GM12878 (cell line): Measurements from ENCODE around the gene AQP9.

Experiments
- EGR1 ChIP-seq, 2 experiments: IDR thresholded peaks; 1 replicate in 1 of 2; 2 replicates in 1 of 2; pipeline ENCODE4 v1.6.1; 2011 to 2012; ENCODE audit warnings: low read depth in 2 of 2, low read length in 2 of 2, borderline replicate concordance in 1 of 2, mild to moderate bottlenecking in 1 of 2, moderate library complexity in 1 of 2
- FOXK2 ChIP-seq: fragments of 450-650 bp; IDR thresholded peaks from 2 replicates; pipeline ENCODE4 v1.6.1; 2017; ENCODE audit warnings: mild to moderate bottlenecking, moderate library complexity
- GABPA ChIP-seq: IDR thresholded peaks from 2 replicates; pipeline ENCODE4 v1.6.1; 2014; ENCODE audit warnings: antibody characterized with exemption, low read depth, mild to moderate bottlenecking, inconsistent platforms
- NFIC ChIP-seq: IDR thresholded peaks from 2 replicates; pipeline ENCODE4 v1.6.1; 2012; ENCODE audit warnings: low read depth, mild to moderate bottlenecking, inconsistent platforms, low read length, moderate library complexity
- NFYB ChIP-seq: IDR thresholded peaks from 2 replicates; pipeline ENCODE4 v1.6.1; 2011; ENCODE audit warnings: low read depth, mild to moderate bottlenecking, low read length, improper control_type of control experiment, moderate library complexity; ENCODE audit not compliant: insufficient read depth
- POLR2AphosphoS5 ChIP-seq: IDR thresholded peaks from 2 replicates; pipeline ENCODE4 v1.6.1; 2011; ENCODE audit warnings: mild to moderate bottlenecking, low read length, inconsistent platforms
- TCF7 ChIP-seq: IDR thresholded peaks from 2 replicates; pipeline ENCODE4 v1.6.1; 2014; ENCODE audit warnings: antibody characterized with exemption, borderline replicate concordance
- TF ChIP-seq, protein P1 (sequence below): IDR thresholded peaks from 2 replicates; pipeline ENCODE4 v1.6.1; 2012; ENCODE audit warnings: low read depth, low read length, improper control_type of control experiment
- TF ChIP-seq, protein P2 (sequence below), 3 experiments: IDR thresholded peaks in 2 of 3; conservative IDR thresholded peaks in 1 of 3; 2 replicates each; pipeline ENCODE4 v1.5.1; 2011; ENCODE audit warnings: low read depth in 3 of 3, low read length in 3 of 3, mild to moderate bottlenecking in 3 of 3, control low read depth in 2 of 3, moderate library complexity in 2 of 3, inconsistent platforms in 1 of 3, mixed read lengths in 1 of 3; ENCODE audit not compliant: control insufficient read depth in 2 of 3, insufficient read depth in 1 of 3; ENCODE audit errors: extremely low read depth in 1 of 3

- no peak for TF ChIP-seq GABPA
- TF ChIP-seq EGR1 (IDR thresholded peaks at IDR 0.05; ENCODE audit: borderline replicate concordance in 1 of 2, low read depth in 2 of 2, low read length in 2 of 2), result no peak
- TF ChIP-seq POLR2AphosphoS5, result no peak
- no peak for TF ChIP-seq NFYB
- TF ChIP-seq FOXK2, result no peak
- no peak for TF ChIP-seq TCF7
- TF ChIP-seq, protein P1, sequence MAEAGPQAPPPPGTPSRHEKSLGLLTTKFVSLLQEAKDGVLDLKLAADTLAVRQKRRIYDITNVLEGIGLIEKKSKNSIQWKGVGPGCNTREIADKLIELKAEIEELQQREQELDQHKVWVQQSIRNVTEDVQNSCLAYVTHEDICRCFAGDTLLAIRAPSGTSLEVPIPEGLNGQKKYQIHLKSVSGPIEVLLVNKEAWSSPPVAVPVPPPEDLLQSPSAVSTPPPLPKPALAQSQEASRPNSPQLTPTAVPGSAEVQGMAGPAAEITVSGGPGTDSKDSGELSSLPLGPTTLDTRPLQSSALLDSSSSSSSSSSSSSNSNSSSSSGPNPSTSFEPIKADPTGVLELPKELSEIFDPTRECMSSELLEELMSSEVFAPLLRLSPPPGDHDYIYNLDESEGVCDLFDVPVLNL, result no peak
- TF ChIP-seq NFIC, result no peak
- TF ChIP-seq, protein P2, sequence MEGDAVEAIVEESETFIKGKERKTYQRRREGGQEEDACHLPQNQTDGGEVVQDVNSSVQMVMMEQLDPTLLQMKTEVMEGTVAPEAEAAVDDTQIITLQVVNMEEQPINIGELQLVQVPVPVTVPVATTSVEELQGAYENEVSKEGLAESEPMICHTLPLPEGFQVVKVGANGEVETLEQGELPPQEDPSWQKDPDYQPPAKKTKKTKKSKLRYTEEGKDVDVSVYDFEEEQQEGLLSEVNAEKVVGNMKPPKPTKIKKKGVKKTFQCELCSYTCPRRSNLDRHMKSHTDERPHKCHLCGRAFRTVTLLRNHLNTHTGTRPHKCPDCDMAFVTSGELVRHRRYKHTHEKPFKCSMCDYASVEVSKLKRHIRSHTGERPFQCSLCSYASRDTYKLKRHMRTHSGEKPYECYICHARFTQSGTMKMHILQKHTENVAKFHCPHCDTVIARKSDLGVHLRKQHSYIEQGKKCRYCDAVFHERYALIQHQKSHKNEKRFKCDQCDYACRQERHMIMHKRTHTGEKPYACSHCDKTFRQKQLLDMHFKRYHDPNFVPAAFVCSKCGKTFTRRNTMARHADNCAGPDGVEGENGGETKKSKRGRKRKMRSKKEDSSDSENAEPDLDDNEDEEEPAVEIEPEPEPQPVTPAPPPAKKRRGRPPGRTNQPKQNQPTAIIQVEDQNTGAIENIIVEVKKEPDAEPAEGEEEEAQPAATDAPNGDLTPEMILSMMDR (IDR thresholded peaks at IDR 0.05 in 2 of 3, conservative IDR thresholded peaks at IDR 0.05 in 1 of 3; ENCODE audit: control insufficient read depth in 2 of 3, extremely low read depth in 1 of 3, insufficient read depth in 1 of 3, low read depth in 3 of 3, low read length in 3 of 3), result no peak
These were observed 1.4 kb upstream of the AQP9 start for GRCh38 chr15:58136731-58137130.
